Left lung (tissue), 10 donors: ENCODE measurements around the gene ZNF134. TPM values are rescaled to one million over a fixed set of nuclear protein-coding genes. Genes with fewer than 3 reads are reported as not detected.

Experiments
- ATAC-seq: fragments of 200-7000 bp; cut with Tn5 transposase; one replicate; pipeline ENCODE4 v1.9.1; 2020; ENCODE audit warnings: moderate library complexity
- DNase-seq, 4 donors: peaks; one replicate each; pipeline ENCODE4 v3.0.0-alpha.2; 2013 to 2020
- H3K27ac ChIP-seq, 2 donors: fragments of 200-600 bp; sonication (generic) in 1 of 2; one replicate each; pipeline versions ENCODE4 v1.5.0 to v1.8.0; 2020 to 2021
- H3K27me3 ChIP-seq, 2 donors: fragments of 200-600 bp; sonication (generic) in 1 of 2; one replicate each; pipeline versions ENCODE4 v1.5.0 to v1.8.0; 2020 to 2021
- H3K36me3 ChIP-seq, 2 donors: fragments of 200-600 bp; sonication (generic) in 1 of 2; one replicate each; pipeline versions ENCODE4 v1.5.0 to v1.8.0; 2020 to 2021
- H3K4me1 ChIP-seq, 2 donors: fragments of 200-600 bp; one replicate each; pipeline ENCODE4 v1.8.0; 2021
- H3K4me3 ChIP-seq, 2 donors: fragments of 200-600 bp; sonication (generic) in 1 of 2; one replicate each; pipeline versions ENCODE4 v1.5.0 to v1.8.0; 2020 to 2021; ENCODE audit warnings: mild to moderate bottlenecking in 1 of 2
- H3K9me3 ChIP-seq, 2 donors: fragments of 200-600 bp; sonication (generic) in 1 of 2; one replicate each; pipeline versions ENCODE4 v1.5.0 to v1.8.0; 2020 to 2021
- CTCF ChIP-seq, 2 donors: fragments of 200-600 bp; sonication (generic) in 1 of 2; IDR thresholded peaks; one replicate each; pipeline versions ENCODE4 v1.5.0 to v1.8.0; 2021; ENCODE audit warnings: antibody characterized with exemption in 2 of 2
- intact Hi-C, 2 donors: fragments of 100-400 bp; cut with DNase I; formaldehyde crosslinking; loops; one replicate each; pipeline versions ENCODE4 v1.11.2 to v1.14.2; 2022
- polyA plus RNA-seq, 6 donors: library from polyadenylated mRNA; unstranded; fragments of 120-200 nt; gene quantifications; one replicate each; pipeline ENCODE4 v1.2.1, GENCODE V29; 2013; ENCODE audit not compliant: insufficient read length in 6 of 6
- total RNA-seq, 2 donors: library from RNA; stranded (reverse); fragmentation: NEBNext Ultra II Directional; extraction: Animal tissue kit (Norgen Biotek cat#: 25700); gene quantifications; one replicate each; pipeline ENCODE4 v1.2.1, GENCODE V29; 2021
- donor health status: DM: no; HTN: yes; CAD: no.
- donor health status: DM: no; HTN: no; CAD: no.

The ZNF134 gene
- total and polyA plus RNA-seq, 8 donors, result 14.7 to 27.7 (median 25.9) TPM

DNA sequence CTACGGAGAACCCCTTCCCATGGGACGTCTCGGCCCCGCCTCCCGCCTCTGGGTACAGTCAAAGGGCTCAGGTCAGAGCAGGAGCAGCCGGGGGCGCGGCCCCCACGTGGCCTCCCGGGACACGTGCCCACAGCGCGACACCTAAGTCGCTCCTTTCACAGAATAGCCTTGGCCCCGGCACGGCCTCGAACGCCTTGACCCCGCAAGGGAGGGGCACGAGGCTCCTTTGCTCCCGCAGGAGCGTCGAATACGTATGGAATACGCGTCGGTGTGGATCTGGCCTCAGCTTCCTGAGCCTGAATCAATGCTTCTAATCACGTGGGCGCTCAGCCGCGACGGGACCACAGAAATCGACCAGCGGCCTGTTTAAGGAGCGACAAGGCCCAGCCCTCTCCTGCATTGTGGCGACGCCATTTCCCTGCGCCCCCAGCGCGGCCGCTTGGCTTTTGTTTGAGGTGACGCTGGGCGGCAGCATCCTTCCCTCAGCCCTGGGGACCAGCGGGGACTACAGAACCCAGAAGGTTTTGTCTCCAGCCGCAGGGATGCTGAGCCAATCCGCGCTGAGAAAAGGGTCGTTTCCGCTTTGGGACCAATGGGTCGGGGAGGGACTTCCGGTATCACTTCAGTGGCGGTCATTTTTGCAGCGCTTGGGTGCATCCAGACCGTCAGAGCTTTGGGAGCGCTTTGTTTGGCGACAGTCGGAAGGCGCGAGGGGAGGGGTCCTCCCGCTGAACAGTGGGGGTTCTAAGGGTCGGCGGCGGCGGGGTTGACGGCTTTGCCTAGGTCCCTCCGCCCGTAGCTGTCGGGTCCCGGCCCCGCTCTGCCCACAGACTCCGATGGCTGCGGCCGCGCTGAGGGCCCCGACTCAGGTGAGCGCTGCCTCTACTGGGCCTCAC, 30.3 kb upstream of the ZNF134 start, which contains the start of gene ZIK1:
Gene ZIK1 (plus strand): TSS at position 625 of the 896 bp plus-strand sequence. CDS start 212 bp downstream, at position 837.
- H3K27me3 ChIP-seq, result no peaks in the 10 kb centered on the region
- DNase-seq (peak; percentile 90 to 96 (median 92)), ATAC-seq (peak; percentile 97)
- intact Hi-C loops, result no loop called here
- H3K27ac ChIP-seq, result peak within 1 kb of the TSS; percentile 16 to 48
- TF ChIP-seq CTCF (IDR thresholded peaks at IDR 0.05), result no peak
- H3K4me3 ChIP-seq, result peak within 1 kb of the TSS; percentile 62 to 65
- H3K4me1 ChIP-seq, result peaks cover 12 to 13% of the 10 kb centered on the region in 2 donors
- H3K9me3 ChIP-seq, result peaks cover 0 to 70% of the 10 kb centered on the region in 2 donors
- H3K36me3 ChIP-seq, result peaks cover 0 to 18% of the 10 kb centered on the region in 2 donors

- no peak for DNase-seq
- H3K4me1 ChIP-seq, result peaks cover 12 to 13% of the 10 kb centered on the region in 2 donors
- no peaks in the 10 kb centered on the region for H3K27me3 ChIP-seq
- H3K4me3 ChIP-seq, result no peak overlapping the region
- no peak overlapping the region for H3K27ac ChIP-seq
- intact Hi-C loops, result no loop called here
- no peak for ATAC-seq
- TF ChIP-seq CTCF (IDR thresholded peaks at IDR 0.05), result no peak
- H3K36me3 ChIP-seq, result peaks cover 0 to 53% of the 10 kb centered on the region in 2 donors
- H3K9me3 ChIP-seq, result peaks cover 0 to 88% of the 10 kb centered on the region in 2 donors
Measured at GRCh38 chr19:57587529-57587928, 26.5 kb upstream of the ZNF134 start.

DNA sequence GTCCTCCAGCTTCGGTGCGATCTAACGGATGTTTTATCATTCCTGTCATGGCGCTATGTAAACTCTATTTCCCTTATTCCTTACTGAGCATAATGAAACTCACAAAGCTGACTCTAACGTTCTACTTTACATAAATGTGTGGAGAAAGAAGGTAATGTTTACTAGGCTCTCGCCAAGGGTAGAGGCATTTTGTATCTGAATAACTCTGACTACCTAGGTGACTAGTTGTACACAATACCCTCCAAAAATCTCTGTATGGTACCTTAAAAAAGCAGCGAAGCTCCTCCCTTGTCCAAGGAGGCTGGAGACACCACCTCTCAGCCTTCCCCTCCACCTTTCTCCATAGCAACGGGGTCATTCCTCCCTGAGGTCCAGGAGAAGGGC, 14.7 kb upstream of the ZNF134 start:
- no peak for ATAC-seq
- Histone ChIP-seq H3K9me3 (peaks cover 0 to 46% of the 10 kb centered on the region in 2 donors), H3K27ac (no peak overlapping the region), H3K4me3 (peak overlapping the region; percentile 65 to 84), H3K4me1 (peaks cover 0 to 13% of the 10 kb centered on the region in 2 donors), H3K36me3 (peaks cover 0 to 18% of the 10 kb centered on the region in 2 donors), H3K27me3 (no peaks in the 10 kb centered on the region)
- no peak for TF ChIP-seq CTCF (IDR thresholded peaks at IDR 0.05)
- intact Hi-C loops, result no loop called here
- DNase-seq, result no peak

GRCh38 chr19:57599761-57600383, 14.2 kb upstream of the ZNF134 start, which contains the start of gene ZNF530:
Gene ZNF530 (plus strand): TSS chr19:57599885. CDS start chr19:57604346, 4,461 bp downstream.
- peak; percentile 99 for ATAC-seq
- intact Hi-C loops, result no loop called here
- Histone ChIP-seq H3K4me3 (peak within 1 kb of the TSS; percentile 65 to 84), H3K36me3 (peaks cover 0 to 23% of the 10 kb centered on the region in 2 donors), H3K4me1 (peaks cover 0 to 13% of the 10 kb centered on the region in 2 donors), H3K9me3 (peaks cover 0 to 46% of the 10 kb centered on the region in 2 donors), H3K27ac (no peak within 1 kb of the TSS), H3K27me3 (no peaks in the 10 kb centered on the region)
- DNase-seq, result peak; percentile 92 to 96 (median 94)
- TF ChIP-seq CTCF (IDR thresholded peaks at IDR 0.05), result no peak

GRCh38 chr19:57606931-57607330, 7.1 kb upstream of the ZNF134 start:
- Histone ChIP-seq H3K36me3 (peaks cover 0 to 56% of the 10 kb centered on the region in 2 donors), H3K4me3 (no peak overlapping the region), H3K27me3 (no peaks in the 10 kb centered on the region), H3K9me3 (peaks cover 0 to 96% of the 10 kb centered on the region in 2 donors), H3K4me1 (no peaks in the 10 kb centered on the region), H3K27ac (no peak overlapping the region)
- ATAC-seq (no peak), DNase-seq (no peak)
- TF ChIP-seq CTCF (IDR thresholded peaks at IDR 0.05), result no peak
- intact Hi-C loops, result no loop called here
